ENCODE measurements around the gene CIDEB.

GRCh38 chr14:24263848-24264247 is 43.9 kb downstream of the CIDEB start:
- TF ChIP-seq CTCF (IDR thresholded peaks at IDR 0.05) (no peak), POLR2A (IDR thresholded peaks at IDR 0.05) (no peak)

All from Peyer's patch (tissue), 4 donors.